Measurements from ENCODE around the gene ABCC6.

- no peak for TF ChIP-seq POLR2A (IDR thresholded peaks at IDR 0.05; ENCODE audit: low read depth, low read length)
- no peak for TF ChIP-seq POLR2AphosphoS5 (IDR thresholded peaks at IDR 0.05; ENCODE audit: low read depth, low read length)
Observed at GRCh38 chr16:16110111-16110490, 113.2 kb downstream of the ABCC6 start.
